Karpas-422 (cell line): ENCODE results near the gene PIGB. TPM values are rescaled to one million over a fixed set of nuclear protein-coding genes. Genes with fewer than 3 reads are reported as not detected.
"Not testable (repeated sequence)": the region's sequence is repeated elsewhere in the genome, so short reads cannot be mapped to it uniquely, and the experiment has no call there.

ENCODE experiments used
- DNase-seq: peaks from one replicate; pipeline ENCODE4 v3.0.0-alpha.2; 2015
- H2AFZ ChIP-seq: fragments of 200-600 bp; sonication (generic); 2 replicates; pipeline ENCODE4 v1.6.1; 2014; ENCODE audit warnings: antibody characterized with exemption, low read length, mixed read lengths
- H3K27ac ChIP-seq: fragments of 200-600 bp; sonication (generic); 2 replicates; pipeline ENCODE4 v1.5.1; 2014; ENCODE audit warnings: mild to moderate bottlenecking, low read length, moderate library complexity
- H3K27me3 ChIP-seq: fragments of 200-600 bp; sonication (generic); 2 replicates; pipeline ENCODE4 v1.6.1; 2014; ENCODE audit warnings: low read length, mixed read lengths
- H3K36me3 ChIP-seq: fragments of 200-600 bp; sonication (generic); 2 replicates; pipeline ENCODE4 v1.6.1; 2014; ENCODE audit warnings: low read length, mixed read lengths; ENCODE audit not compliant: insufficient read depth
- H3K4me1 ChIP-seq: fragments of 200-600 bp; sonication (generic); 2 replicates; pipeline ENCODE4 v1.6.1; 2014; ENCODE audit warnings: mild to moderate bottlenecking, low read length, mixed read lengths
- H3K4me2 ChIP-seq: fragments of 200-600 bp; sonication (generic); 2 replicates; pipeline ENCODE4 v1.6.1; 2014; ENCODE audit warnings: low read length, low read depth, mild to moderate bottlenecking; ENCODE audit not compliant: poor library complexity, severe bottlenecking
- H3K4me3 ChIP-seq: fragments of 200-600 bp; sonication (generic); 2 replicates; pipeline ENCODE4 v1.5.1; 2014; ENCODE audit warnings: mild to moderate bottlenecking, antibody characterized with exemption, low read length, mixed read lengths
- H3K79me2 ChIP-seq: fragments of 200-600 bp; sonication (generic); 2 replicates; pipeline ENCODE4 v1.6.1; 2014; ENCODE audit warnings: mild to moderate bottlenecking, low read length, mixed read lengths
- H3K9ac ChIP-seq: fragments of 200-600 bp; sonication (generic); 2 replicates; pipeline ENCODE4 v1.6.0; 2014; ENCODE audit warnings: low read length
- H3K9me2 ChIP-seq: fragments of 200-600 bp; sonication (generic), shearing (Covaris generic); replicated peaks from 2 replicates; pipeline ENCODE4 v1.6.0; 2014; ENCODE audit warnings: mild to moderate bottlenecking, low read length, moderate library complexity; ENCODE audit not compliant: insufficient read depth
- H3K9me3 ChIP-seq: fragments of 300-700, 200-600 bp; sonication (generic); 2 replicates; pipeline ENCODE4 v1.6.1; 2014; ENCODE audit warnings: low read length, mixed read lengths
- H4K20me1 ChIP-seq: fragments of 200-600 bp; sonication (generic); 2 replicates; pipeline ENCODE4 v1.6.1; 2014; ENCODE audit warnings: mild to moderate bottlenecking, antibody characterized with exemption, low read length, low read depth; ENCODE audit not compliant: insufficient read depth
- total RNA-seq: library from RNA; depleted of rRNA; stranded (reverse); fragments of >200 nt; shearing (Covaris generic); gene quantifications from 2 replicates; pipeline ENCODE4 v1.2.3, GENCODE V29; 2014; ENCODE audit warnings: low replicate concordance

The PIGB gene
- total RNA-seq, 1 experiment from 2014 or later = 46.6 TPM

- Histone ChIP-seq H3K9me2 (no peaks in the 10 kb centered on the region), H3K27ac (no peak overlapping the region), H3K79me2 (no peaks in the 10 kb centered on the region), H3K27me3 (no peaks in the 10 kb centered on the region), H3K36me3 (no peaks in the 10 kb centered on the region), H3K4me3 (no peak overlapping the region), H3K9ac (no peak overlapping the region), H3K9me3 (no peaks in the 10 kb centered on the region), H2AFZ (no peak overlapping the region), H4K20me1 (no peaks in the 10 kb centered on the region), H3K4me2 (no peak overlapping the region), H3K4me1 (no peaks in the 10 kb centered on the region)
- DNase-seq = no peak
Measured at GRCh38 chr15:55281517-55282228, 37.3 kb upstream of the PIGB start.

- Histone ChIP-seq H3K27ac (no peak overlapping the region), H3K27me3 (no peaks in the 10 kb centered on the region), H3K4me3 (no peak overlapping the region), H4K20me1 (no peaks in the 10 kb centered on the region), H3K4me1 (no peaks in the 10 kb centered on the region), H3K36me3 (no peaks in the 10 kb centered on the region), H3K9me3 (no peaks in the 10 kb centered on the region), H3K9ac (no peak overlapping the region), H3K9me2 (no peaks in the 10 kb centered on the region), H3K4me2 (no peak overlapping the region), H2AFZ (no peak overlapping the region), H3K79me2 (no peaks in the 10 kb centered on the region)
- no peak for DNase-seq
Measured at GRCh38 chr15:55282284-55282833, 36.7 kb upstream of the PIGB start.

- H3K36me3 ChIP-seq = no peaks in the 10 kb centered on the region
- no peaks in the 10 kb centered on the region for H3K9me3 ChIP-seq
- no peak for DNase-seq
- no peak overlapping the region for H2AFZ ChIP-seq
- H3K27ac ChIP-seq = no peak overlapping the region
- H3K79me2 ChIP-seq = no peaks in the 10 kb centered on the region
- H3K4me2 ChIP-seq = no peak overlapping the region
- no peaks in the 10 kb centered on the region for H4K20me1 ChIP-seq
- H3K4me1 ChIP-seq = no peaks in the 10 kb centered on the region
- H3K9me2 ChIP-seq = no peaks in the 10 kb centered on the region
- H3K4me3 ChIP-seq = no peak overlapping the region
- no peaks in the 10 kb centered on the region for H3K27me3 ChIP-seq
- no peak overlapping the region for H3K9ac ChIP-seq
Measured at GRCh38 chr15:55283379-55284147, 35.5 kb upstream of the PIGB start.

- no peaks in the 10 kb centered on the region; the same call in 1 of the 2 replicates for H3K27me3 ChIP-seq
- H3K27ac ChIP-seq = no peak overlapping the region
- no peak overlapping the region for H3K4me3 ChIP-seq
- no peaks in the 10 kb centered on the region for H3K9me2 ChIP-seq
- H3K9ac ChIP-seq = no peak overlapping the region
- no peaks in the 10 kb centered on the region for H4K20me1 ChIP-seq
- no peaks in the 10 kb centered on the region for H3K79me2 ChIP-seq
- peaks cover 7% of the 10 kb centered on the region for H3K4me1 ChIP-seq
- no peaks in the 10 kb centered on the region for H3K9me3 ChIP-seq
- no peaks in the 10 kb centered on the region for H3K36me3 ChIP-seq
- no peak overlapping the region for H2AFZ ChIP-seq
- DNase-seq = no peak
- no peak overlapping the region for H3K4me2 ChIP-seq
Measured at GRCh38 chr15:55284426-55284825, 34.6 kb upstream of the PIGB start.

- H3K27ac ChIP-seq, H3K9me3 ChIP-seq, H3K4me2 ChIP-seq, DNase-seq, H3K9me2 ChIP-seq, H3K36me3 ChIP-seq, H4K20me1 ChIP-seq, H2AFZ ChIP-seq, H3K9ac ChIP-seq, H3K27me3 ChIP-seq, H3K4me3 ChIP-seq, H3K79me2 ChIP-seq: not testable (repeated sequence)
- peaks cover 18% of the 10 kb centered on the region for H3K4me1 ChIP-seq
Measured at GRCh38 chr15:55286442-55287189, 32.4 kb upstream of the PIGB start.

GRCh38 chr15:55288006-55288717 lies 30.9 kb upstream of the PIGB start:
- H3K9ac ChIP-seq = no peak overlapping the region
- H3K79me2 ChIP-seq = no peaks in the 10 kb centered on the region

GRCh38 chr15:55289011-55289745 lies 29.8 kb upstream of the PIGB start:
- Histone ChIP-seq H3K9me2 (no peaks in the 10 kb centered on the region), H3K79me2 (no peaks in the 10 kb centered on the region), H3K36me3 (no peaks in the 10 kb centered on the region), H3K4me3 (peak overlapping the region; percentile 85), H3K9me3 (no peaks in the 10 kb centered on the region), H2AFZ (peak overlapping the region; percentile 98; the same call in 1 of the 2 replicates), H3K4me1 (peaks cover 18% of the 10 kb centered on the region), H3K4me2 (peak overlapping the region; percentile 99), H3K9ac (peak overlapping the region; percentile 79), H3K27ac (no peak overlapping the region), H3K27me3 (no peaks in the 10 kb centered on the region; the same call in 1 of the 2 replicates), H4K20me1 (no peaks in the 10 kb centered on the region)
- peak; percentile 44 for DNase-seq

More at GRCh38 chr15:55288006-55288717, 30.9 kb upstream of the PIGB start:
- H3K9me2 ChIP-seq = no peaks in the 10 kb centered on the region
- H3K4me1 ChIP-seq = peaks cover 18% of the 10 kb centered on the region
- H3K27me3 ChIP-seq = no peaks in the 10 kb centered on the region; the same call in 1 of the 2 replicates
- no peak overlapping the region for H3K4me2 ChIP-seq
- H3K36me3 ChIP-seq = no peaks in the 10 kb centered on the region
- H3K4me3 ChIP-seq = no peak overlapping the region
- no peak overlapping the region for H2AFZ ChIP-seq
- no peaks in the 10 kb centered on the region for H3K9me3 ChIP-seq
- no peak overlapping the region for H3K27ac ChIP-seq
- H4K20me1 ChIP-seq = no peaks in the 10 kb centered on the region
- no peak for DNase-seq
